ENCODE data around the gene ATP5F1B. TPM values are rescaled to one million over a fixed set of nuclear protein-coding genes. Genes with fewer than 3 reads are reported as not detected.
A peak's percentile ranks its signal among the peaks of the same experiment; 100 is the strongest.

The ATP5F1B gene
- total RNA-seq (2012; rRNA removed), result 547 and 574 TPM in 2 replicates

DNA sequence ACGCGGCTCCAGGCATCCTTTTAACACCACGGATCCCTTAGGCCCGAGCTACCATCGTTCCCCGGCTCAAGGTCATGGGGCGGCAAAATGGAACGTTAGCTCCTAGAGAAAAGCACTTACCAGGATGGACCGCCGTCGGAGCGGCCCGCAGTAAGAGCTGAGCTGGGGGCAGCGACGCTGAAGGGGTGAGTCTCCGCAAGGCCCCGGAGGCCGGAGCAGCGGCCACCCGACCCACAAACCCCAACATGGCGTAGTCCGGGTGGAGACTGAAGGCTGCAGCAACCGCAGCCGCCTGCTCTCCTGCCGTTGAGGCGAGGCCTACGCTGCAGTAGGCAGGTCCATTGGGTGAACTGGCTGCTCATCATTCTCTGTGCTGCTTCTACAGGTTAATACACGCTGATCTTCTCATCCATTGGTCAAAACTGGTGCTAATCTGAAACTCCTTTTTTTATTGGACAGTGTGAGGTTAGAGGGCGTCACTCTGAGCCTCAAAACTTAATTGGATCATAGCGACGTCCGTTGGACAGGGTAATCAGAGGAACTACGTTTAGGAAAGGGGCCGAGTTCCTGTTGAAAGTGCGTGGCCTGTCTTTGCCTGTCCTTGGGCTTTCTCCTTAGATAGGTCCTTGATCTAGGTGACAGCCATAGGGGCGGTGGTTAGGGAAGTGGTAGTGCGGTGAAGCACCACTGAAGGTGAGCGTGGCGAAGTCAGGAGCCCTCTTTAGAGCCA lies at the start of gene ATP5F1B:
Gene ATP5F1B, minus strand, starts transcription at position 268 of the 730 bp plus-strand sequence. Its CDS starts 21 bp downstream, at position 247.
- Histone ChIP-seq H3K9me3 (replicated peaks; ENCODE audit: low read length) (no peaks in the 10 kb centered on the region), H3K27me3 (ENCODE audit: control insufficient read depth, insufficient read depth, low read length) (no peaks in the 10 kb centered on the region), H3K4me1 (ENCODE audit: control insufficient read depth, insufficient read depth, low read length) (peaks cover 18% of the 10 kb centered on the region), H3K4me2 (ENCODE audit: low read length) (peak within 1 kb of the TSS; percentile 96), H3K9ac (ENCODE audit: low read depth, low read length) (peak within 1 kb of the TSS; percentile 98), H3K36me3 (ENCODE audit: insufficient read depth, low read length) (peaks cover 42% of the 10 kb centered on the region), H3K4me3 (ENCODE audit: low read length) (peak within 1 kb of the TSS; percentile 85)

DNA sequence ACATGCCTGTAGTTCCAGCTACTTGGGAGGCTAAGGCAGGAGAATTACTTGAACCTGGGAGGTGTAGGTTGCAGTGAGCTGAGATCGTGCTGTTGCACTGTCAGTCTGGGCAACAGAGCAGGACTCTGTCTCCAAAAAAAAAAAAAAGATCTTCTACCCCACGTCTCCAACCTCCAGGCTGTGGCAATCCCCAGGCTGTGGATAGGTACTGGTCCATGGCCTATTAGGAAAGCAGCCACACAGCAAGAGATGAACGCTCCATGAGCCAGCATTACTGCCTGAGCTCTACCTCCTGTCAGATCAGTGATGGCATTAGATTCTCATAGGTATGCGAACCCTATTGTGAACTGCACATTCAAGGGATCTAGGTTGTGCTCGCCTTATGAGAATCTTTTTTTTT lies 48.4 kb upstream of the ATP5F1B start:
- H3K27me3 ChIP-seq (ENCODE audit: control insufficient read depth, insufficient read depth, low read length), result no peaks in the 10 kb centered on the region
- H3K4me2 ChIP-seq (ENCODE audit: low read length), result no peak overlapping the region
- H3K36me3 ChIP-seq (ENCODE audit: insufficient read depth, low read length), result no peaks in the 10 kb centered on the region
- peaks cover 8% of the 10 kb centered on the region for H3K4me1 ChIP-seq (ENCODE audit: control insufficient read depth, insufficient read depth, low read length)
- no peak overlapping the region for H3K4me3 ChIP-seq (ENCODE audit: low read length)
- no peak overlapping the region for H3K9ac ChIP-seq (ENCODE audit: low read depth, low read length)
- no peaks in the 10 kb centered on the region for H3K9me3 ChIP-seq (replicated peaks; ENCODE audit: low read length)

DNA sequence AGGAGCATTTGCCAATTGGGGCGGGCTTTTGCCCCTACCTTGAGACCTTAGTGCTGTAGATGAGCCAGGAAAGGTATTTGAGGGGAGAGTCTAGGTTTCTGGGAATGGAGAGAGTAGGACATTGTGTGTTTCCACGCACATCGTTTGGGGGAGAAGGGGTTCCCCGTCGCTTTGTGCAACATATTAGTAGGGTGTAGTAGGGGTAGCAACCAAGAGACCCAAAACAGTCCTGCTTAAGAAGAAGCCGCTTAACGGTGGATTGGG lies 43.0 kb upstream of the ATP5F1B start:
- Histone ChIP-seq H3K4me3 (ENCODE audit: low read length) (peak overlapping the region; percentile 70), H3K9ac (ENCODE audit: low read depth, low read length) (peak overlapping the region; percentile 89), H3K4me1 (ENCODE audit: control insufficient read depth, insufficient read depth, low read length) (peaks cover 19% of the 10 kb centered on the region), H3K4me2 (ENCODE audit: low read length) (peak overlapping the region; percentile 85), H3K9me3 (replicated peaks; ENCODE audit: low read length) (no peaks in the 10 kb centered on the region), H3K27me3 (ENCODE audit: control insufficient read depth, insufficient read depth, low read length) (no peaks in the 10 kb centered on the region), H3K36me3 (ENCODE audit: insufficient read depth, low read length) (peaks cover 10% of the 10 kb centered on the region)

DNA sequence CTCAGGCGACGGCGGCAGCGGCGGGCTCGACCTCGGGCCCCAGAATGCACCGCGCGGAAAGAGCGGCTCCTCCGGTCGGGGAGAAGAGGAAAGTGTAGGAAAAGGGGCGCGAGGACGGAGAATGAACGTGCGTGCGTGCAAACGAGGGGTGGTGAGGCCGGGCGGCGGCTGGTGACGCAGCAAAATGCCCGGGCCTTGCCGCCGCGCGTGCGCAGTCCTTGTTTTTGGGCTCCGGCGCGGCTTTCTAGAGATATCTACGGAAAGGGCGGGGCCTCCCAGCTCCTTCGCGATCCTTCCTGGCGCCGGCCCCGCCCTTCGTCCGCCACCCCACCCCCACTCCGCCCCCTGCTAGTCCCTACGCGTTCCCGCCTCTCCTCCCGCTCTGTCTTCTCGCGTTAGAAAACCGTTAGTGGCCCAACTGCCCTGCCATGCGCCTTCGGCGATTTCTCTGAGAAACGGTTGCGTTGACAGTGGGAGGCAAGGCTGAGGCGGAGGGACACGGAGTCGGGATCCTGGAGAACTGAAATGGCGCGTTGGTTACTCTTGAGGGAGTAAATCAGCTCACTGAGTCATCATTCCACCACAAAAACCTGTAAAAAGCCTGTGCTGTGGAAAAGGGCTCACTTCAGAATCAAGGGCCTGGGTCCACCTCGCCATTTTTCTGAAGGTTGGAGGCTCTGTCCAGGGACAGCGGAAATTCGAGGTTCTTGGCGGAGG lies 42.5 kb upstream of the ATP5F1B start, which contains the start of gene PTGES3:
Gene PTGES3, minus strand, starts transcription at position 156 of the 717 bp plus-strand sequence. CDS start 285 bp downstream, outside the sequence.
- peaks cover 19% of the 10 kb centered on the region for H3K4me1 ChIP-seq (ENCODE audit: control insufficient read depth, insufficient read depth, low read length)
- H3K9ac ChIP-seq (ENCODE audit: low read depth, low read length), result peak within 1 kb of the TSS; percentile 100
- peaks cover 10% of the 10 kb centered on the region for H3K36me3 ChIP-seq (ENCODE audit: insufficient read depth, low read length)
- no peaks in the 10 kb centered on the region for H3K9me3 ChIP-seq (replicated peaks; ENCODE audit: low read length)
- H3K4me3 ChIP-seq (ENCODE audit: low read length), result peak within 1 kb of the TSS; percentile 99
- H3K27me3 ChIP-seq (ENCODE audit: control insufficient read depth, insufficient read depth, low read length), result no peaks in the 10 kb centered on the region
- H3K4me2 ChIP-seq (ENCODE audit: low read length), result peak within 1 kb of the TSS; percentile 90

DNA sequence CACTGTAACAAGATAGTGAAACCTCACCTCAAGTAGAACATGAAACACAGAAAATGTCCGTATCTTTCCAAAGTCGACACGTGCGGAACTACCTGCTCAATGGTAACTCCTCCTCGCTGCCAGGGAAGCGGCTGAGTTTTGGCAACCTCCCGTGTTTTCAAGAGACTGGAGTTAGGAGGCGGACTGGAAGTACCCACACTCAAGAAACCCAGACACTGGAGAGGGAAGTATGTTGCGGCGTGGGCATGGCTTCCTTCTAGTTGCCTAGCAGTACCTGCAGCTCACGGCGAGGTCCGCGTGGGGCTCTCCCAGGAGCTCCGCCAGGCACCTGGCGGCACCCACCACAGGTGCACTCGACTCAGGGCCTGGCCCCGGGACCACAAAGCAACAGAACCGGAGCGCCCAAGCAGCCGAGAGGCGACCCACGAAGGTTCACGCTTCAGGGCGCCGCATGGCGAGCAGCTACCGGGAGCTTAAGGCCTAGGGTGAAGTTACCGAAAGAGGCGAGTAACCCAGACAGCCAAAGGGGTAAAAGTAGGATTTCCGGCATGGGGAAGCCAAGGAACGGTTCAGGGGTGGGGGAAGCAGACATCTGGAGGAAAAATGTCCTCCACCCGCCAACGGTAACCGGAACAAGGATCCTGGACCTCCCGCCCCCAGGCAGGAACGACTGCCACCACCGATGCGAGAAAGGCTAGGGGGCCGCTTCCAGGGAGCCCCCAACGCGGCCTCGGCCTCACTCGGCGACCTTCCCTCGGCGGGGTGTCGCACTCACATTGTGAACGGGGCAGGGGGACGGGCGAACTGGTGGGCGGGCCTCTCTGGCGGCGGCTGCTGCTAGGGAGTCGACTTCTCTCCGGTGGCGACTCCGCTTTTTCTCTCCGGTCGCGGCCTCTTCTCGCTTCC lies 41.7 kb upstream of the ATP5F1B start:
- Histone ChIP-seq H3K9ac (ENCODE audit: low read depth, low read length) (peak overlapping the region; percentile 100), H3K4me1 (ENCODE audit: control insufficient read depth, insufficient read depth, low read length) (peaks cover 19% of the 10 kb centered on the region), H3K36me3 (ENCODE audit: insufficient read depth, low read length) (peaks cover 10% of the 10 kb centered on the region), H3K4me2 (ENCODE audit: low read length) (peak overlapping the region; percentile 90), H3K4me3 (ENCODE audit: low read length) (peak overlapping the region; percentile 99), H3K27me3 (ENCODE audit: control insufficient read depth, insufficient read depth, low read length) (no peaks in the 10 kb centered on the region), H3K9me3 (replicated peaks; ENCODE audit: low read length) (no peaks in the 10 kb centered on the region)

DNA sequence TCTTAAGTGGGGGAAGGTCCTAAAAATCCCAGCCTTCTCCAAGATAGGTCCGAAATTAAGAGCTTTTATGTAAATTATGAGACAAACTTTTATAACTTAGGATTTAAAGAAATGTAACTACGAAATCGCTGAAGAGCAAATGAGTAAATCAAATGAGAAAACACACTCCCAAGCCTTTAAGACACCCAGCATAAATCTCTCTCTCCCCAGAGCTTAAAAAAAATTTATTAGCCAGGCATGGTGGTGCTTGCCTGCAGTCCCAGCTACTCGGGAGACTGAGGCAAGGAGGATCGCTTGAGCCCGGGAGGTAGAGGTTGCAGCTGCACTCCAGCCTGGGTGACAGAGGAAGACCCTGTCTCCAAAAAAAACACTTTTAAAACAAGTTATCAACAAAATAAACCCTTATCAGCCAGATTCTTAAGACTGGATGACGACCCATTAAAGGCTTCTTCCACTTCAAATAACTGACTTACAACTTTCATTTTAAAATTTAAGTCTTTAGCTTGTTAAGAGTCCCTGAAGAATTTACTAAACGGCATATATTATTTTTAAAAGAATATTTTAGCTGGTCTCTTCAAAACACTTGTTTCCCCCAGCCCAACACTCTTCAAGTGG lies 39.1 kb upstream of the ATP5F1B start:
- peak overlapping the region; percentile 90 for H3K4me2 ChIP-seq (ENCODE audit: low read length)
- no peaks in the 10 kb centered on the region for H3K9me3 ChIP-seq (replicated peaks; ENCODE audit: low read length)
- H3K4me3 ChIP-seq (ENCODE audit: low read length), result peak overlapping the region; percentile 63
- no peaks in the 10 kb centered on the region for H3K27me3 ChIP-seq (ENCODE audit: control insufficient read depth, insufficient read depth, low read length)
- H3K4me1 ChIP-seq (ENCODE audit: control insufficient read depth, insufficient read depth, low read length), result peaks cover 19% of the 10 kb centered on the region
- H3K9ac ChIP-seq (ENCODE audit: low read depth, low read length), result peak overlapping the region; percentile 67
- peaks cover 26% of the 10 kb centered on the region for H3K36me3 ChIP-seq (ENCODE audit: insufficient read depth, low read length)

DNA sequence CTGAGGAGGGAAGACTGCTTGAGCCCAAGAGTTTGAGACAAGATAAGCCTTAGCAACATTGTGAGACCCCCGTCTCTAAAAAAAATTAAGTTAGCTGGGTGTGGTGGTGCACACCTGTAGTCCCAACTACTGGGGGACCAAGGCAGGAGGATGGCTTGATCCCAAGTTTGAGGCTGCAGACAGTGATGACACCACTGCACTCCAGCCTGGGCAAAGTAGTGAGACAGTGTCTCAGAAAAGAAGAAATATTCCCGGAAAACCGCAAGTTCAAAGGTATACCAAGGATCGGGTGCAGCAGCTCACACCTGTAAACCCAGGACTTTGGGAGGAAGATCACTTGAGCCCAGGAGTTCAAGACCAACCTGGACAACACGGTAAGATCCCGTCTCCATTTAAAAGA lies 36.5 kb upstream of the ATP5F1B start:
- H3K36me3 ChIP-seq (ENCODE audit: insufficient read depth, low read length), result peaks cover 30% of the 10 kb centered on the region
- no peaks in the 10 kb centered on the region for H3K9me3 ChIP-seq (replicated peaks; ENCODE audit: low read length)
- H3K4me2 ChIP-seq (ENCODE audit: low read length), result no peak overlapping the region
- H3K27me3 ChIP-seq (ENCODE audit: control insufficient read depth, insufficient read depth, low read length), result no peaks in the 10 kb centered on the region
- no peak overlapping the region for H3K9ac ChIP-seq (ENCODE audit: low read depth, low read length)
- peaks cover 12% of the 10 kb centered on the region for H3K4me1 ChIP-seq (ENCODE audit: control insufficient read depth, insufficient read depth, low read length)
- no peak overlapping the region for H3K4me3 ChIP-seq (ENCODE audit: low read length)

DNA sequence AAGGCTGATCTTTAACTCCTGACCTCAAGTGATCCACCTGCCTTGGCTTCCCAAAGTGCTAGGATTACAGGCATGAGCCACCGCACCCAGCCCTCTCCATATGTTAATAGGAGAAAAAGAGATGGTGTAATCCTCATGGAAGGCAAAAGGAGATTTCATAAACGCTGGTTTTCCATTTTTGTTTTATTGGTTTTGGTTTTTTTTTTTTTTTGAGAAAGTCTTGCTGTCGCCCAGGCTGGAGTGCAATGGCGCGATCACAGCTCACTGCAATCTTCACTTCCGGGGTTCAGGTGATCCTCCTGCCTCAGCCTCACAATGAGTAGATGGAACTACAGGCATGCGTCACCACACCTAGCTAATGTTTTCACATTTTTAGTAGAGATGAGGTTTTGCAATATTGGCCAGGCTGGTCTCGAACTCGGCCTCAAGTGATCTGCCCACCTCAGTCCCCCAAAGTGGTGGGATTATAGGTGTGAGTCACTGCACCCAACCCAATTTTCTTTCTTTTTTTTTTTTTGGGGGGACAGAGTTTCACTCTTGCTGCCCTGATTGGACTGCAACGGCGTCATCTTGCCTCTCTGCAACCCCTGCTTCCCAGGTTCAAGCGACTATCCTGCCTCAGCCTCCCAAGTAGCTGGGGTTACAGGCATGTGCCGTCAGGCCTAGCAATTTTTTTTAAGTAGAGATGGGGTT lies 34.2 kb upstream of the ATP5F1B start:
- peaks cover 12% of the 10 kb centered on the region for H3K4me1 ChIP-seq (ENCODE audit: control insufficient read depth, insufficient read depth, low read length)
- peaks cover 29% of the 10 kb centered on the region for H3K36me3 ChIP-seq (ENCODE audit: insufficient read depth, low read length)

DNA sequence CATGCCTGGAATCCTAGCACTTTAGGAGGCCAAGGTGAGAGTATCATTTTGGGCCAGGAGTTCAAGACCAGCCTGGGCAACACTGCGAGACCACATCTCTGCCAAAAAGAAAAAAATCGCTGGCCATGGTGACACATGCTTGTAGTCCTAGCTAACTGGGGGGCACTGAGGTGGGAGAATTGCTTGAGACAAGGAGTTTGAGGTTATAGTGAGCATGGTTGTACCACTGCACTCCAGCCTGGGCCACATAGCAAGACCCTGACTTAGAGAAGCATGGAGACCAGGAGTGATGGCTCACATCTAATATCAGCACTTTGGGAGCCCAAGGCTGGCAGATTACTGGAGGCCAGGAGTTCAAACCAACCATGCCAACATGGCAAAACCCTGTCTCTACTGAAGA lies 33.1 kb upstream of the ATP5F1B start:
- Histone ChIP-seq H3K27me3 (ENCODE audit: control insufficient read depth, insufficient read depth, low read length) (no peaks in the 10 kb centered on the region), H3K36me3 (ENCODE audit: insufficient read depth, low read length) (peaks cover 34% of the 10 kb centered on the region), H3K4me2 (ENCODE audit: low read length) (no peak overlapping the region), H3K9me3 (replicated peaks; ENCODE audit: low read length) (no peaks in the 10 kb centered on the region), H3K4me1 (ENCODE audit: control insufficient read depth, insufficient read depth, low read length) (peaks cover under 1% of the 10 kb centered on the region), H3K9ac (ENCODE audit: low read depth, low read length) (no peak overlapping the region), H3K4me3 (ENCODE audit: low read length) (no peak overlapping the region)

More for the DNA sequence above, 34.2 kb upstream of the ATP5F1B start:
- Histone ChIP-seq H3K27me3 (ENCODE audit: control insufficient read depth, insufficient read depth, low read length) (no peaks in the 10 kb centered on the region), H3K4me3 (ENCODE audit: low read length) (no peak overlapping the region), H3K4me2 (ENCODE audit: low read length) (no peak overlapping the region), H3K9me3 (replicated peaks; ENCODE audit: low read length) (no peaks in the 10 kb centered on the region), H3K9ac (ENCODE audit: low read depth, low read length) (no peak overlapping the region)

DNA sequence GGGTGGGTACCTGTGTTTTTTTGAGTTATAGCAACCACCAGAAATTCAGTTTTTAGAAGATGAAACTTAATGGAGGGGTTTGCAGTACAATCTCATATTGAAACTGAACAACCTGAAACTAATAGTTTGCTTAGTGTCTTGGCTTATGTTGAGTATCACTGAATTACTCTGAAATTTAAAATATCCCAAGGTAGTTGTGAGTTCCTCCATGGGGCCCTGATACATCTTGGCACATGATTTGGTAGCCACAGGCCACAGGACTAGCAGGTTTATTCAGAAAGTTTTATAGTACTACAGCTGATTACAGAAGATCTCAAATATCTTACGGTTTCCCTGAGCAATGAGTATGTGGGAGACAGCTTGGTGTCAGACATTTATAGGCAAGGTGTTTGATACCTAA lies 31.9 kb upstream of the ATP5F1B start:
- Histone ChIP-seq H3K4me2 (ENCODE audit: low read length) (no peak overlapping the region), H3K27me3 (ENCODE audit: control insufficient read depth, insufficient read depth, low read length) (no peaks in the 10 kb centered on the region), H3K4me1 (ENCODE audit: control insufficient read depth, insufficient read depth, low read length) (no peaks in the 10 kb centered on the region), H3K36me3 (ENCODE audit: insufficient read depth, low read length) (peaks cover 39% of the 10 kb centered on the region), H3K9ac (ENCODE audit: low read depth, low read length) (no peak overlapping the region), H3K9me3 (replicated peaks; ENCODE audit: low read length) (no peaks in the 10 kb centered on the region), H3K4me3 (ENCODE audit: low read length) (no peak overlapping the region)
